Glutamatergic neuron (in vitro differentiated cells): ENCODE measurements around the gene DYNC2I2. TPM values are rescaled to one million over a fixed set of nuclear protein-coding genes. Genes with fewer than 3 reads are reported as not detected.

Experiments used
- DNase-seq: peaks from one replicate; pipeline ENCODE4 v3.0.0; 2022
- H3K27ac Mint-ChIP-seq: one replicate; pipeline ENCODE4 v1.8.0; 2020; ENCODE audit warnings: mild to moderate bottlenecking, mixed read lengths, inconsistent platforms; ENCODE audit not compliant: unreplicated experiment
- H3K27me3 Mint-ChIP-seq: one replicate; pipeline ENCODE4 v1.8.0; 2020; ENCODE audit warnings: mild to moderate bottlenecking, moderate library complexity, mixed read lengths, inconsistent platforms; ENCODE audit not compliant: unreplicated experiment
- H3K36me3 Mint-ChIP-seq: one replicate; pipeline ENCODE4 v1.8.0; 2020; ENCODE audit warnings: mild to moderate bottlenecking, mixed read lengths, inconsistent platforms; ENCODE audit not compliant: unreplicated experiment
- H3K4me1 Mint-ChIP-seq: one replicate; pipeline ENCODE4 v1.8.0; 2020; ENCODE audit warnings: mild to moderate bottlenecking, low read depth, mixed read lengths, inconsistent platforms; ENCODE audit not compliant: unreplicated experiment
- H3K4me3 Mint-ChIP-seq: one replicate; pipeline ENCODE4 v1.8.0; 2020; ENCODE audit warnings: mild to moderate bottlenecking, mixed read lengths, inconsistent platforms; ENCODE audit not compliant: unreplicated experiment
- H3K9me3 Mint-ChIP-seq: one replicate; pipeline ENCODE4 v1.8.0; 2020; ENCODE audit warnings: mild to moderate bottlenecking, moderate library complexity, mixed read lengths, inconsistent platforms; ENCODE audit not compliant: unreplicated experiment
- CTCF ChIP-seq: fragments of 200-600 bp; sonication (generic); IDR thresholded peaks from one replicate; pipeline ENCODE4 v1.5.0; 2021; ENCODE audit not compliant: partially characterized antibody, unreplicated experiment
- long read RNA-seq: library from polyadenylated mRNA; unstranded; transcript quantifications from one replicate; pipeline ENCODE4 v2.0.0, GENCODE V29; 2020; ENCODE audit not compliant: unreplicated experiment
- total RNA-seq: library from RNA; stranded (reverse); fragmentation: NEBNext Ultra II Directional; extraction: Animal tissue kit (Norgen Biotek cat#: 25700); gene quantifications from one replicate; pipeline ENCODE4 v1.2.1, GENCODE V29; 2021; ENCODE audit not compliant: unreplicated experiment

Gene DYNC2I2
- total RNA-seq: 15.0 TPM
- long read RNA-seq, transcript WDR34-201 (9 exons, 1,755 nt): major isoform, 24 of 27 reads
- long read RNA-seq, partial matches to known transcripts: 0 of 27 reads
- long read RNA-seq, other reads (novel, unspliced or antisense): 3 of 27 reads

GRCh38 chr9:128656416-128657343 is at the start of gene DYNC2I2:
Gene DYNC2I2 (minus strand): TSS chr9:128656847. CDS start chr9:128656726, 121 bp downstream.
- no peaks in the 10 kb centered on the region for H3K4me1 Mint-ChIP-seq
- peak within 1 kb of the TSS; percentile 100 for H3K27ac Mint-ChIP-seq
- H3K4me3 Mint-ChIP-seq: peak within 1 kb of the TSS; percentile 95
- no peaks in the 10 kb centered on the region for H3K9me3 Mint-ChIP-seq
- peak; percentile 96 for DNase-seq
- H3K27me3 Mint-ChIP-seq: peaks cover 4% of the 10 kb centered on the region
- H3K36me3 Mint-ChIP-seq: no peaks in the 10 kb centered on the region
- no peak for TF ChIP-seq CTCF

DNA sequence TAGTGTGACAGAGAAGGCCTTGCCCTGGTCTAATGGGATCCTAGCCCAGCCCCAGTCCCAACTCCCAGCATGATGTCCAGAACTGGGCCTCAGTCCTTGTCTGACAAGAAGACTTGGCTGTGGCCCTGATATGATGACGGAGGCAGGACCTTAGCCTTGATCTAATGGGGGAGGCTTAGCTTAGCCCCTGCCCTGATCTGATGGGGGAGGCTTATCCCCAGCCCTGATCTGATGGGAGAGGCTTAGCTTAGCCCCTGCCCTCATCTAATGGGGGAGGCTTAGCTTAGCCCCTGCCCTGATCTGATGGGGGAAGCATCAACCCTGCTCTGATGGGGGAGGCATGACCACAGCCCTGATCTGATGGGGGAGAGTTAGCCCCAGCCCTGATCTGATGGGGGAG is 49.4 kb upstream of the DYNC2I2 start:
- DNase-seq: no peak
- TF ChIP-seq CTCF: no peak
- peaks cover 3% of the 10 kb centered on the region for H3K27me3 Mint-ChIP-seq
- no peaks in the 10 kb centered on the region for H3K9me3 Mint-ChIP-seq
- no peak overlapping the region for H3K27ac Mint-ChIP-seq
- no peak overlapping the region for H3K4me3 Mint-ChIP-seq
- no peaks in the 10 kb centered on the region for H3K36me3 Mint-ChIP-seq
- H3K4me1 Mint-ChIP-seq: no peaks in the 10 kb centered on the region

- Mint-ChIP-seq H3K4me3 (no peak overlapping the region), H3K4me1 (no peaks in the 10 kb centered on the region), H3K9me3 (no peaks in the 10 kb centered on the region), H3K36me3 (no peaks in the 10 kb centered on the region), H3K27ac (no peak overlapping the region), H3K27me3 (peaks cover 3% of the 10 kb centered on the region)
- no peak for DNase-seq
- TF ChIP-seq CTCF: no peak
These were observed 48.7 kb upstream of the DYNC2I2 start for GRCh38 chr9:128705051-128705965.

DNA sequence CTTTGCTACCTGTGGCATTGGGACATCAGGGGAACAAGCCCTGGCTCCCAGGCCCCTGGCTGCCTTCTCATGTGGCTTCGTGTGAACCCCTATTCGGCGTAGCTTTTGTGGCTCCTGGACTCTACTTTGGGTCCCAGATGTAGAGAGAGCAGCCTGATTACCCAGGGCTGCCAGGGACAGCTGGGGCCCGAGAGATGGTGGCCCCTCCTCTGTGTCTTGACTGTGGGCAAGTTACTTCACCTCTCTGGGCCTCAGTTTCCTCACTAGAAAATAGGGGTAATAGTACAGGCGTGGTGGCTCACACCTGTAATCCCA is 47.7 kb upstream of the DYNC2I2 start:
- no peak for DNase-seq
- no peak for TF ChIP-seq CTCF
- H3K27ac Mint-ChIP-seq: no peak overlapping the region
- H3K36me3 Mint-ChIP-seq: no peaks in the 10 kb centered on the region
- peaks cover 3% of the 10 kb centered on the region for H3K27me3 Mint-ChIP-seq
- no peaks in the 10 kb centered on the region for H3K9me3 Mint-ChIP-seq
- no peaks in the 10 kb centered on the region for H3K4me1 Mint-ChIP-seq
- no peak overlapping the region for H3K4me3 Mint-ChIP-seq
